Progenitor cell of endocrine pancreas (in vitro differentiated cells): ENCODE measurements around the gene ITGA4. TPM values are rescaled to one million over a fixed set of nuclear protein-coding genes. Genes with fewer than 3 reads are reported as not detected.

Experiments
- DNase-seq: peaks from one replicate; pipeline ENCODE4 v3.0.0; 2021; ENCODE audit warnings: low spot score; ENCODE audit not compliant: unreplicated experiment
- H3K27ac Mint-ChIP-seq: 2 replicates; pipeline ENCODE4 v1.8.0; 2021; ENCODE audit warnings: mild to moderate bottlenecking, moderate library complexity, mixed read lengths
- H3K27me3 Mint-ChIP-seq: 2 replicates; pipeline ENCODE4 v1.8.0; 2021; ENCODE audit warnings: mixed read lengths
- H3K36me3 Mint-ChIP-seq: 2 replicates; pipeline ENCODE4 v1.8.0; 2022; ENCODE audit warnings: mixed read lengths; ENCODE audit not compliant: insufficient read depth
- H3K4me1 Mint-ChIP-seq: 2 replicates; pipeline ENCODE4 v1.8.0; 2021; ENCODE audit warnings: low read depth, mixed read lengths
- H3K4me3 Mint-ChIP-seq: 2 replicates; pipeline ENCODE4 v1.8.0; 2021; ENCODE audit warnings: low read depth, mild to moderate bottlenecking, moderate library complexity, mixed read lengths
- H3K9me3 Mint-ChIP-seq: 2 replicates; pipeline ENCODE4 v1.8.0; 2021; ENCODE audit warnings: low read depth, mixed read lengths
- total RNA-seq: library from RNA; stranded (reverse); gene quantifications from 2 replicates; pipeline ENCODE4 v1.2.1, GENCODE V29; 2021
- TF ChIP-seq, protein P1 (sequence below): fragments of 200-600 bp; sonication (generic); IDR thresholded peaks from one replicate; pipeline ENCODE4 v1.5.0; 2021; ENCODE audit warnings: antibody characterized with exemption, mild to moderate bottlenecking; ENCODE audit not compliant: unreplicated experiment

ITGA4 gene
- total RNA-seq, 1 donor from 2014 or later, result 0.96 TPM

DNA sequence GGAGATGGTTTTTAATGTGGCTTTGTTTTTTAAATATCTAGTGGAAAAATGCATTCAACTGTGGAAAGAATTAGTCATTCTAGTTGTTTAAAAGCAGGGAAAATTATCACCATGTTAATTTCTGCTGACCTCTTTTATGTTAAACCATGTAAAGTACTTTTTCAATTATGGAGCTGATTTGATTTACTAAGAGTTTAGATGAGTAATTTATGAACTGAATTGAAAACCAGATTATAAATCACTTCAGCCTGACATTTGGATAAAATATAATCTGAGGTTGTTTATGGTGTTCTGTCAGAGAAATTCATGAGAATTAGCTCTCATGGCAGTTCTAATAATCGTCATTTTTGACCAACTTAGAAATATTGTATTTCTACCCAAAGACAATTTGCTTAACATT lies 11.6 kb downstream of the ITGA4 start:
- Mint-ChIP-seq H3K4me3 (no peak overlapping the region), H3K4me1 (no peaks in the 10 kb centered on the region), H3K36me3 (no peaks in the 10 kb centered on the region), H3K9me3 (no peaks in the 10 kb centered on the region), H3K27me3 (peaks cover 24% of the 10 kb centered on the region), H3K27ac (no peak overlapping the region)
- DNase-seq, result no peak
- TF ChIP-seq, protein P1, sequence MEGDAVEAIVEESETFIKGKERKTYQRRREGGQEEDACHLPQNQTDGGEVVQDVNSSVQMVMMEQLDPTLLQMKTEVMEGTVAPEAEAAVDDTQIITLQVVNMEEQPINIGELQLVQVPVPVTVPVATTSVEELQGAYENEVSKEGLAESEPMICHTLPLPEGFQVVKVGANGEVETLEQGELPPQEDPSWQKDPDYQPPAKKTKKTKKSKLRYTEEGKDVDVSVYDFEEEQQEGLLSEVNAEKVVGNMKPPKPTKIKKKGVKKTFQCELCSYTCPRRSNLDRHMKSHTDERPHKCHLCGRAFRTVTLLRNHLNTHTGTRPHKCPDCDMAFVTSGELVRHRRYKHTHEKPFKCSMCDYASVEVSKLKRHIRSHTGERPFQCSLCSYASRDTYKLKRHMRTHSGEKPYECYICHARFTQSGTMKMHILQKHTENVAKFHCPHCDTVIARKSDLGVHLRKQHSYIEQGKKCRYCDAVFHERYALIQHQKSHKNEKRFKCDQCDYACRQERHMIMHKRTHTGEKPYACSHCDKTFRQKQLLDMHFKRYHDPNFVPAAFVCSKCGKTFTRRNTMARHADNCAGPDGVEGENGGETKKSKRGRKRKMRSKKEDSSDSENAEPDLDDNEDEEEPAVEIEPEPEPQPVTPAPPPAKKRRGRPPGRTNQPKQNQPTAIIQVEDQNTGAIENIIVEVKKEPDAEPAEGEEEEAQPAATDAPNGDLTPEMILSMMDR, result no peak

DNA sequence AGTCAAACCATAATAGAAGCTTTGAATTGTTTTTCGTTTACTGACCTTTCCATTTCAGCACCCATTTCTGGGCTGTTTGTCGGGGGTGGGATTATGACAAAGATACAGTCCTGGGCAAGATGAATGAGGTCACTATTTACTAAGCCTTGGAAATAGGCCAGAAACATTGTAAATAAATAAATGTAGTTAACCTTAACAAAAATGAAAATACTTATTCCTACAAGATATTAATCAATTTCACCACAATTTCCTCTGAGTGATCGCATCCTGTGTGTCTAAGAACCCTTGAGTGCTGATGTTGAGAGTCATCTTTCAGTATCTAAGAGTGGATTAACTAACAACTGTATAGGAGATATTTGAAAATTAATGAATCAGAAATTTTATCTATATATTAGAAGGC lies 14.0 kb downstream of the ITGA4 start:
- Mint-ChIP-seq H3K36me3 (no peaks in the 10 kb centered on the region), H3K27ac (no peak overlapping the region), H3K9me3 (no peaks in the 10 kb centered on the region), H3K27me3 (peaks cover 26% of the 10 kb centered on the region), H3K4me1 (no peaks in the 10 kb centered on the region), H3K4me3 (no peak overlapping the region)
- DNase-seq, result no peak
- TF ChIP-seq, protein P1, result no peak

DNA sequence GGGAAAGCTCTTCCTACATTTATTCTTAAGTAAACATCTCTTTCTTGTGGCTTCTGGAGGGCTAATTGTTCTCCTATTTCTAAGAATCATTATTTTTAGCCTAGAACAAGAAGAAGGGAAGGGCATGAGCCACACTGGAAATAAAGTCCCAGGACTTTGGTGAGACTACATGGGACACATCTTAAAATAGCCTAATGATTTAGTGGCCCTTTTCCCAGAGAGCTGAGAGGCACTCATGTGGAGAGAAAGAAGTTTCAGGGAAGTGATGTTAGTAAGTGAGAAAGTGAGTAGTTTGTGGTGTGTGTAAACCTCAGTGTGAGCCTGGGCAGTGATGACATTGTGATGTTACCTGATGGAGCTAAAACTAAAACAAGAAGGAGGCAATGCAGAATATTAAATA lies 14.6 kb downstream of the ITGA4 start:
- Mint-ChIP-seq H3K27me3 (peaks cover 30% of the 10 kb centered on the region), H3K27ac (no peak overlapping the region), H3K9me3 (no peaks in the 10 kb centered on the region), H3K4me1 (no peaks in the 10 kb centered on the region), H3K36me3 (no peaks in the 10 kb centered on the region), H3K4me3 (no peak overlapping the region)
- DNase-seq, result no peak
- TF ChIP-seq, protein P1, result no peak

DNA sequence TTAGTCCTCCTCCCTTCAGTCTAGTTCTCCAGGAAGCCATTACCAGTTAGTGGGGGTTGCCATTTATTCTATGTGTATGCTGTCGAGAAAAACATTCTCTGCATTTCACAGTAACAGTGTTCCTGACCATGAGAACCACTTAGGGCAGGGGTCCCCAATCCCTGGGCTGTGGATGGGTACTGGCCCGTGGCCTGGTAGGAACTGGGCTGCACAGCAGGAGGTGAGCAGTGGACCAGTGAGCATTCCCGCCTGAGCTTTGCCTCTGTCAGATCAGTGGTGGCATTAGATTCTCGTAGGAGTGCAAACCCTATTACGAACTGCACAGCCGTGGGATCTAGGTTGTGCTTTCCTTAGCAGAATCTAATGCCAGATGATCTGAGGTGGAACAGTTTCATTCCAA lies 15.8 kb downstream of the ITGA4 start:
- no peak for DNase-seq
- peaks cover 35% of the 10 kb centered on the region for H3K27me3 Mint-ChIP-seq
- H3K36me3 Mint-ChIP-seq, result no peaks in the 10 kb centered on the region
- TF ChIP-seq, protein P1, result no peak
- H3K9me3 Mint-ChIP-seq, result no peaks in the 10 kb centered on the region
- no peak overlapping the region for H3K4me3 Mint-ChIP-seq
- H3K27ac Mint-ChIP-seq, result no peak overlapping the region
- H3K4me1 Mint-ChIP-seq, result no peaks in the 10 kb centered on the region

DNA sequence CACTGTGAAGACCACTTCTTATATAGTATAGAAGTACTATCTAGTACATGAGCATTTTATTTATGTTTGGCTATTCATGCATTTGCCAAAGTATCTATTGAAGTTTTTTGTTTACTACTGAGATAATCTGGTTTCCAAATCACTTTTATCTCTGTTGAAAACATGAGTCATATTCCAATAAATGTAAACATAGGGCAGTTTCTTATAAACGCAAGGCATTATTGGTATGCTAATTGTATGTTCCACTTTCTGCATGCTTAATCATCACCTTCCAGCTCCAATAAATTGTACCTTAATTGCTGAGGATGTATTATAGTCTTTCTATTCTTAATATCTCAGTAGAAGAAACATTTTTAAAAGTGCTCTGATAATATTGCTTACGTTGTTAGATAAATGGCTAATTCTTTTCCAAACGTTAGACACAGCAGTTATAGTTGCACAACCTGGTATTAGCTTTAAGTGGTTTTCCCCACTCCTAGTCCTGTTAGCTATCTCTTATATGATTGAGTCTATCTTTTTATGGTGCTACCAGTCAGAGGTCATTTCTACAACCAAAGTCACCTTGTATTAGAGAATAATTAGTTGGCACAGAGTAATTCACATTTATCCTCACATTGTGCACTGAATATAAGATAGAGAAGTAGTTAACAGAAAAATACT lies 17.2 kb downstream of the ITGA4 start:
- Mint-ChIP-seq H3K4me3 (no peak overlapping the region), H3K27me3 (peaks cover 38% of the 10 kb centered on the region), H3K4me1 (no peaks in the 10 kb centered on the region), H3K27ac (no peak overlapping the region), H3K9me3 (no peaks in the 10 kb centered on the region), H3K36me3 (no peaks in the 10 kb centered on the region)
- TF ChIP-seq, protein P1, result no peak
- DNase-seq, result no peak
